Measurements from ENCODE around the gene KNCN.

Gene KNCN

DNA sequence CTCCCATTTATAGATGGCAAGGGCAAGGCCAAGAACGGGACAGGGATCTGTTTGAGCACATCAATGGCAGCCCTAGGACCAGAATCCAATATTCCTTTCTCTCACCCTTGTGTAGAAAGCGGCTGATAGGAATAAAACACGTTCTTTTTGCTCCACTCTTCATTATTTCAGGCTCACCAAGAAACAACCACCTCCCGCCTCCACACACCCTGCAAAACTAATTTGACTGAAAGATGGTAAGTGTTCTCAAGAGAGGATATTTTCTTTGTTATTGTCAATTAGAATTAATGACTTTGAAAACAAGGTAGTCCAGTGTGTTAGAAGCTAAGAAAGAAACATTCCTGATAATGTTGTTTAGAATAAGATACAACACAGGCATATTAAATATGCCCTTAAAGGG lies 11.9 kb upstream of the KNCN start:
- no peak for DNase-seq

DNA sequence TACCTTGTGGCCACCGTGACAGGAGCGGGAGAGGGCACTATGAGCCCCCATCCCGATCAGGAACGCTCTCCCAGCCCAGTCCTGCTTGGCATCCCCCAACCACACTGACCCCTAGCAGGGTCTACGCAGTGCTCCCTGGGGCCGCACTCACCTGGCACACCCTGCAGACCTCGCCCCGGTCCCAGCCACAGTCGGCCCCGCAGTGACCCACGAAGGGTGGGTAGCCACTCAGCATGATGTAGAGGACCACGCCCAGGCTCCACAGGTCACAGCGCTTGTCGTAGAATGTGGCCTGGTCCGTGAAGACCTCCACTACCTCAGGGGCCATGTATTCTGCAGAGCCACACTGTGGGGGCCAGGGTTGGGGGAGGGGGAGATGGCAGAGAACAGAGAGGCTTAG lies 11.1 kb upstream of the KNCN start:
- no peak for DNase-seq

DNA sequence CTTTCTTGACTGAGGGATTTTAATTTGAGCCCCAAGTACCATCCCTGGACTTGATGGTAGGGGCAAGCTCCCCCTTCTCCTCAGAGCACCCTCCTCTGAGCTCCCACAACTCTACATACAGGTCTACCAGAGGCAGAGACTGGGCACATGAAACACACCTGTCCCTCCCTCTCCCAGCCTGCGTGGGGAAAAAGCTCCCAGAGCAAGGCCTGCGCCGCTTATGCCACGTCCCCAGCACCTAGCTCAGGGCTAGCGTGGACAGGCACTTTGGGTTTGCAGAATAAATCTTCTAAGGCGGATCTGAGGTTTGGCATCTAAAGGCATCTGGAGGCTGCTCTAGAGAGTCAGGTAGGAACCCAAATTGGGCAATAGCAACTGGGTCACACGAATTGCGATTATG lies 7.5 kb upstream of the KNCN start:
- no peak for DNase-seq

DNA sequence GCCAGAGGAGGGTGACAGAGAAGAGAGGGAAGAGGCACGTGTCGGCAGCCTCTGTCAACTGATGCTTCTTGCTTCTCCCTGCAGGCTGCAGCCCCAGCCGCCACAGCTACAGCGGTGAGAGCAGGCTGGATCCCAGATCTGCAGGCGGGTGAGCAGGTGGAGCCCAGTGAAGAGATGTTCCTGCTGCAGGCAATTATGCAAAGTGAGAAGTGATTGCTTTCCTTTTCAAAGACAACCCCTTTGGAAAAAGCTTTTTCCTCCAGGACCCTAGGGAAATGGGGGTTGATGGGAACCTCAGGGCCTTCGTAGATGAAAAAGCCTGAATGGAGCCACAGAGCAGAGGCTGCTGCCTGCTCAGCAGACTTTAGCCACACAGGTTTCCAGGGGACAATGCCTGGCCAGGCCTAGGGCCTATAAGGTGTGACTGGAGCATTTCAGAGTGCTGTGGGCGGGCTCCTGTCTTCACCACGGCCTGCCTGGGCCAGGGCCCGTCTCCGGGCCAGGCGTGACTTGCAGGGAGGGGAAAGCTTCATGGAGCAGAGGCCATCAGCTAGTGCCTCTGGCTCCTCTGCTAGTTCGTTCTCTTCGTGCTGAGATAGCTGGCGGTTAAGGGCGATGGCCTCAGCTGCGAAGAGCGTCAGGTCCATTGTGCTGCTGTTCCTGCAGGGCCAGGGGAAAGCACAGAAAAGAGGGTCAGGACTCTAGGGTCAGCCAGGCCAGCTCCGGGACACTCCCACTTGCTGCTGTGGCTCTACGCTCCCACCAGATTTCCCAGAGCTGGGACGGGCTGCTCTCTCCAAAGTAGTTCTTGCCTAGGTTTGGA lies 6.9 kb upstream of the KNCN start:
- DNase-seq = no peak

DNA sequence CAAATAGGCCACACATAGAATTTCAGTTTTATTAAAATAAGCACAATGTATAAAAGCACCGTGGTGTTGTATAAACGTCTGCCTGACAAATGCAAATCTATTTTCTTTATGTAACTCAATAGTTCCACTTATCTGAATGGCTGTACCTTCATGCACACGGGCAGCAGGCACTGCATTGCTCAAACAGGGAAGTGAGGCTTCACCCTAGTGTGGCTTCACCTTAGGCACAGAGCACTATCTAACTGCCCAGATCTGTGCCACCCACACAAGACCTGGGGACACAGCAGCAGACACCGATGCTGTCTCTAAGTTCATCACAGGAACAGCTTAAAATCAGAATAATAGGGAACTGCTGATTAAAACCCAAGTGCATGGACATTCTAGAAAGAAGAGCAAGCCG lies 6.0 kb upstream of the KNCN start:
- DNase-seq = no peak

DNA sequence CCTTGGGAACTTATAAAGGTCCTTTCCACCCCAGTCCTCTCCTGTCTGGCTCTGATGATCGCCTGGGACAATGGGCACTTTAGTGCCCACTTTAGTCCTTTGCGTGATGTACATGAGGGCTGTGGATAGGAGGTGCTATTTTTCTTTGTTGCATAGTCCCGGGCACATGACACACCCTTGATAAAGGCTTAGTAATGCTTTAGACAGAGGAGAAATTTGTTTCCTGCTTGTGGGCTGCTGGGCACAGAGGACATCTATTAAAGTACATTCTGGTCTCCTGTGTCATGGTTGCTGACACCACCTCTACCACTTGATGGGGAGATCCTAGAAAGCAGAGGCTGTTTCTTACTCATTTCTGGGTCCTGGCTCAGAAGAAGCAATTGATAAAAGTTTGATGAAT lies 5.4 kb upstream of the KNCN start:
- peak; percentile 29 for DNase-seq

DNA sequence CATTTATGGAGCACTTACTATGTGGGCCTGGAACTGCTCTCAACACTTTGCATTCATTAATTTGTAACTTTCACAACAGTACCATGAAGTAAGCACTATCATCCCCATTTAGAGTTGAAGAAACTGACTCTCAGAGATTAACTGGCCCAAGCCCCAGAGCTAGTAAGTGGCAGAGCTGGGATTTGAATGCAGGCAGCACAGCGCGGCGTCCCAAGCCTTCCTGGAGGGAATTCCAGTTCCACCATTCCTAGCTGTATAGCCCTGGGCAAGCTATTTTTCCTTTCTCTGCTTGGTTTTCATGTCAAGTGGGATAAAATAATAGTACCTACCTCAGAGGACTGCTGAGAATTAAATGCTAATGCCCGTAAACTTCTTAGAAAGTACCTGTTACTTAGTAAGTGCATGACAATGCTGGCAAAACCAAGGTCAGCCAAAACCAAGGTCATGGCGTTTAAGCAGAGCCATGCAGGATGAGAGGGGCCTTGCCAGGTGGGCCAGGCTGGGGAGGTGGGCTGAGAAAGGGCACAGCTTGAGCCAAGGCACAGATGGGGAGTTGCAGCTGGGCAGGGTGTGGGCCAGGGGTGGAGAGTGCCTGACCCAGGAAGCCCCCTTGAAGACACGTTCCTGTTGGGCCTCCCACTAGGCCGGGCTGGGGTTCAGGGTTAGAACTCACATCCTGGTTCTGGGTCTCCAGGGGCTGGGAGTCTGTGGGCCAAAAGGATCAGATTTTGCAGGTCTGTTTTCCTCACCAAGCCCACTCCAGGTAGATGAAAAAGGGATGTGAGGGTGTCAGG lies 4.6 kb upstream of the KNCN start:
- no peak for DNase-seq

DNA sequence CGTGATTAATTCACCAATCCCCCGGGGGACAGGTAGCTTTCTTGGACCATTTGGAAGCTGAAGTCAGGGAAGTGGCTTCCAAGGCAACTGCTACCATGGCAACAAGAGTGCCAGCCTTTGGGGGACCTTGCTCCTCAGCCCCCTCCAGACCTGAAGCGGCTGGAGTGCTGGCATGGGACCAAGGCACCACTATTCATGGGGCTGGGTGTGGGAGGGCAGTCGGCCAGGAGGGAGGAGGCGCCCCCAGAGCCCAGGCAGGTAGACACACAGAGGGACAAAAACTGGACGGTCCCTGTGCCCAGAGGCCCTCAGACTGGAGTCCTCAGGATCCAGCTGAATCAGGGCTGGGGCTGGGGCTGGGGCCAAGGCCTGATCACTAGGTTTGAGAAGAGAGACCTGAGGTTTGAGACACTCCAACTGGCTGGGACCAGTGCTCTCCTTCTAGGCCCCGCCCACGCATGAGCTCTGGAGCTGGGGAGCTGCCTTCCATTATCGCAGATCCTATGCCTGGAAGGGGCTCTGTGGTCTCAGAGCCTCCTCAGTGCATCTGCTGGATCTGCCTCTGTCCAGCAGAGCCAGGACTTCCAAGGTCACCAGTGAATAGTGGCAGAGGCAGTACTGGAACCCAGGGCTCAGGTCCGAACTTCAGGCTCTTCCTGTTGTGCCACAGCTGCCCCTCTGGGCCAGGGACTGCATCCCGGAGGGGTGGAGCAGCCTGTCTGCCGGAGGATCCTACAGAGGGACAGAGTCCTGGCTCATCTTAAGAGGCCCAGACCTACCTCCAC lies 3.3 kb upstream of the KNCN start:
- DNase-seq = no peak

DNA sequence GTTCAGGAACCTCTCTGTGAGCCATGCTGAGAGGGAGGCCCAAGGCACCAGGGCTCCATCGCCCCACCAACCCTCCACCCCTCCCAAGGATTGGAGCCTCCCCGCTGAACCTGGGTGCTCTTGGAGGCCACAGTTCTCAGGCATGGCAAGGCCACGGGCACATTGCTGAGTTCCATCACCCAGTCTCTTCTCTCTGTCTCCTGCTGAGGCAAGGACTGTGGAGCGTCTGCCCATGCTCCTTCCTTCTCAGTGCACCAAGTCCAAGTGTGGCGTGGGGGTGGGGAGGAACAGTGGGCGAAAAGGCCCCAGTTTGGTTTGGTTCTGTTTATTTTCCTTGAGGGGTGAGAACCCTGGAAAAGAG lies 2.8 kb upstream of the KNCN start:
- DNase-seq = no peak

DNA sequence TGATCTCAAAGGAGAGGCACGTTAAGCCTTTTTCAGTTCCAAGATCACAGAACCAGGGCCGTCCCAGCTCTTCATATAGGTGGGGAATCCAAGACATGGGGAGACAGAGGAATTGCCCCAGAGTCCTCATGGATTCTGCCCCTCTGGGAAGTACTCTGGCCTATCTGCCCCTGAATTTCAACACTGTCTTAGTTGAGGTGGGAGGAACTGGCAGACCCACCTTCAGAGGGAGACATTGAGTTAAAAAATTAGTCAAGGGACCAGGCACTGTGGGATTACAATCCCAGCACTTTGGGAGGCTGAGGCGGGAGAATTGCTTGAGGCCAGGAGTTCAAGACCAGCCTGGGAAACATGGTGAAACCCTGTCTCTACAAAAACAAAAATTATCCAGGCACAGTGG lies 2.1 kb upstream of the KNCN start:
- no peak for DNase-seq

DNA sequence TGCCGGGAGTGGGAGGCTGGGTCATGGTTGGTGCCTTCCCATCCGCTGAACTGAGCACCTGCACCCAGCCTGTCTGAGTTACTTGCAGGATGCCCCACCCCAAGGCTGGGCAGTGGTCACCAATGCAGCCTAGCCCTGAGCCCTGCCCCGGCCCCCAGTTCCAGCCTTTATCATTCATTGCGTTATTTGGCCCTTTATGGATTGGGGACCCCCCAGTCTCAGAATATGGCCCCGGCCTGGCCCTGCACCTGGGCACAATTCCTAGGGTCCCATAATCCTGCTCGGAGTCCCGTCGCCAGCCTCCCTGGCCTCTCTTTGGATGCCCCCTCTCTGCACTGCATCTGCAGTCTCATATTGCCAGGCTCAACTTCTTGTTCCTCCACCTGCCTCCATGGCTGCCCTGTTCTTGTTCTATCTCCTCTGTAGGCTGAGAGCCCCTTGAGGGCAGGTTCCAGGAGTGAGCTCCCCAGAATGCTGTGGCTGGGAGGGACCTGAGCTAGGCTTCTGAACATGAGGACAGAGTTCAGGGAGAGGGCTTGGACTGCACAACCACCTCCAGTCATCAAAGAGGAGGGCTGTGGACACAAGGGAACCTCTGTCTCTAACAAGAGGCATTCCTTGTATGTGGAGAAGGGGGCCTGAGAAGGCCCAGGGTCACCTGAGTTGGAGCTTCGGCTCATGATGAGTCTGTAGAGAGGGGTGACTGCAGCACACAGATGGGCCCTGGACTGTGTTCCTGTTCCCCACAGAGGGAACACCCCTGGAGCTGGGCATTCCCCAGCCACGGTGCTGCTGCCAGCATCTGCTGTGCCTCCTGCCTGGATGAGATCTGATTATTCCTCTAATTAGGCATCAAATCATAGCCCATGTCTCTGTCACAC lies 1.1 kb upstream of the KNCN start:
- DNase-seq = no peak

DNA sequence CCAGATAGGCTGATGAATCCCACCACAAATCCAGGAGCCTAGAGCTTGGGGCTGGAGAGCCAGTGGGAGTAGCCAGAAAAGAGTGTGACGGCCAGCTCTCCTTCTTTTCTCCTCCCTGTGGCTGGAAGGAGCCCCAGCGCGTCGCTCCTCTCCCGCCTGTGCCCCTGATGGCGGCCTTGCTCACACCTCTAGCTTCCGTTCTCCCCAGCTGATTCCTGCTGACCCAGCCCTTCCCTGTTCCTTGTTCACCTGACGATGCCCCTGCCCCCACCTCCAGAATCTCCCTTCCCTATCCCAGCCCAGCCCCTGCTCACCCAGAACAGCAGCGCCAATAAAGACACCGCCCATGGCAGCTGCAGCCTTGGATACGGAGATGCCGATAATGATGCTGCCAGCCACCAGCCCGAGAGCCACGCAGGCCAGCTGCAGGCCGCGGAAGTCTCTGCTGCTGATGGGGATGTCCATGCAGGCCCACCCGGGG lies 656 bp downstream of the KNCN start:
- no peak for DNase-seq

DNA sequence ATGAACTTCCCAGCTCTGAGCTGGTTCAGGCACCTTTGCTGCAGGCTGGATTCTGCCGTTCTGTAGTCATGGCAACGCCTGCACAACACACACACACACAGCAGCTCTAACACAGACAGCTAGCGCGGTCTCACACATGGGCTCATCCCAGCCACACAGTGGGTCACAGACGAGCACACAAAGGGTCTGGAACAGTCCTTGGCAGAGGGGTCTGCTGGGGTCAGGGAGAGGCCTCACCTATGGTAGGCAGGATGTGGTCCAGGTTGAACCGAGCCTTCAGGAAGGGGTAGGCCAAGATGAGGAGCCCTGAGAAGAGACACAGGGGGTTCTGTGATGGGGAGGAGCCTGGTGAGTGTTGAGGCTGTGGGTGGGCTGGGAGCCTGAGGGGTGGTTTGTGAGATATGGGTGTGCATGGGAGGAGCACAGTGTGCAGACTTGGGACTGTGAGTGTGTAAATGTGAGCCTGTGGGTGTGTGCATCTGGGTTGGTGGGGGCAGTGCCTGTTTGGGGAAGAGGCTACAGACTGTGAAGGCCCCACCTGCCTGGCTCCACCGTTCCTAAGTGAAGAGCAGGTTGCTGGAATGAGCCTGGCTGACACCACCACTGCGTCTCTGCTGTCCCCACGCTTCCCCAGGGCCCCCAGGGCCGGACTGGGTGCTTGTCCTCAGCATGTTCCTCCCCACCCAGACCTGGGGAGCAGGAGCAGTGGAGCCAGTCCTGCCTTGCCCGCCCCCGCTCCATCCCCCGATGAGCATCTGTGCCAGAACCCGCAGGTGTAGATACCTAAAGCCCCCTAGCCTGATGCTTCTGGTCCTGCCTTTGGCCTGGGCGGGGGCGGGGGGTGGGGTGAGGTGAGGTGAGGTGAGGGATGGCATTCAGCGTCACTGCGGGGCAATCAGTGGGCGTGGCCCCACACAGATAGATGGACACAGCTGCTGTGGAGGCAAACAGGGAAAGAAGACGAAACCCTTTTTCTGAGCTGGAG lies 1.5 kb downstream of the KNCN start:
- peak; percentile 29 for DNase-seq

DNA sequence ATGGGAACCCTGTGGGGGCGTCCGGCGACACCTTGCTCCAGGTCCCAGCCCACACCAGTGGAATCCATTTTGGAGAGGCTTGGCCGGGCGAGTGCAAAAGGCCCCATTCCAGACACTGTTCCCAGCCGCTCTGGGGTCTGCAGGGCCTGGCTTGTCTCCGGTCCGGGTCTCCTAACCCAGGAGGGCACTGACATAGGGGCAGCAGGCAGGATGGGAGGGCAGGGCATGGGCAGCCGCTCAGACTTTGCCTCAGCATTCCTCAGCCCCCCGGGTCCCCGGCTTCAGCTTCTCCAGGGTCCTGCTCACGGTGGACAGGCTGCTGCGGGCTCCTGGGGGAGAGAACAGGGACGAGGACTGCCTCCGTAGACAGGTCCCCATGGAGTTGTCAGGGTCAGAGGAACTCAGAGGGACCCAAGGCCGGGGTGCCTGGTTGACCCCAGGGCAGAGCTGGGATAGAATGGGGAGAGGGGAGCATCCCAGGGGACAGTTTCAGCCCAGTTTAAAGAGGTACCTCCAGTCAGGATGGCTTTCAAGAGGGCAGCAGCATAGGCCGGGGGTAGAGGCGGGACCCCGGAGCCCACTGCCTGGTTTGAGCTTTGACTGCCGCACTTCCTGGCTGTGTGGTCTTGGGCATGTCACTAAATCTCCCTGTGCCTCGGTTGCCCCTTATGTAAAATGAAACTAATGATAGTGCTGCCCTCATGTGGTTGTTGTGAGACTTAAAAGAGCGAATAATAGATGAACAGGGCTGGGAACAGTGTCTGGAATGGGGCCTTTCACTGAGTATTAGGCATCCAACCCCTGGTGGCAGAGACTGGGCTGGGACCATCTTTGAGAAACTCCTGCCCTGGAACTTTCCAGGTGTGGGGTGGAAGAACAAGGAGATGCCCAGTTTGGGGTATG lies 3.7 kb downstream of the KNCN start:
- DNase-seq = peak; percentile 54

DNA sequence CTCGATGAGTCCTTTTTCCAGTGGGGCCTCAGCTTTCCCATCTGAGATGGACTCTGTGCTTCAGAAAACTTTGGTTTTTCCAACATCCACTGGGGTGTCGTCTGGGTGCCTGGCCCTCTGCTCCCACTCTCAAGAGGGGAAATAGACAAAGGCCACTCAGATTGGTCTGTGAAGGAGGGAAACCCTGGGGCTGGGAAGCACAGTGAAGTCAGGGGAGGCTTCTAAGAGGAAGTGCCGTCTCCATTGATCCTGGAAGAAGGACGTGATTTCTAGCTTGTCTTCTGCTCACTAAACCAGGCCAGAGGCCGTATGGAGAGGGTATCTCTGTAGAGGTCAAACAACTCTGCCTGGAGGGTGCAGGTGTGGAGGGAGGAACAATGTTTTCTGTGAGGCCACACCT lies 5.2 kb downstream of the KNCN start:
- no peak for DNase-seq

DNA sequence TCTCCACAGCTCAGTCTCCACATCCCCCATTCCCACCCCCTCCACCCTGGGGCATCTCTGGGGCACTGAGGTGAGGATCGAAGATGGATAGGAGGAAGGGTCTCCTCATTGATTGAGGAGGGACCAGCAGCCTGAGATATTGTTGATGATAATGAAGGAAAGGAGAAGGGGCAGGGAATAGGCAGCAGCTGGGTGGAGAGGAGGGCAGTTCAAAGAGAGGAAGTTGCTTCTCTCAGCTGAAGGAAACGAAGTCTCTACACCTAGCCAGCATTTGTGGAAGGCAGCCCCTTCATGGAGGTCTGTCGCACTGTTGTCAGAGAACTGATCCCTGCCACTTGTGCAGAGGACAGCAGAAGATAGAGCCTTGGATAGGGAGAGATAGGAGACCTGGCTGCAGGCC lies 5.7 kb downstream of the KNCN start:
- no peak for DNase-seq

DNA sequence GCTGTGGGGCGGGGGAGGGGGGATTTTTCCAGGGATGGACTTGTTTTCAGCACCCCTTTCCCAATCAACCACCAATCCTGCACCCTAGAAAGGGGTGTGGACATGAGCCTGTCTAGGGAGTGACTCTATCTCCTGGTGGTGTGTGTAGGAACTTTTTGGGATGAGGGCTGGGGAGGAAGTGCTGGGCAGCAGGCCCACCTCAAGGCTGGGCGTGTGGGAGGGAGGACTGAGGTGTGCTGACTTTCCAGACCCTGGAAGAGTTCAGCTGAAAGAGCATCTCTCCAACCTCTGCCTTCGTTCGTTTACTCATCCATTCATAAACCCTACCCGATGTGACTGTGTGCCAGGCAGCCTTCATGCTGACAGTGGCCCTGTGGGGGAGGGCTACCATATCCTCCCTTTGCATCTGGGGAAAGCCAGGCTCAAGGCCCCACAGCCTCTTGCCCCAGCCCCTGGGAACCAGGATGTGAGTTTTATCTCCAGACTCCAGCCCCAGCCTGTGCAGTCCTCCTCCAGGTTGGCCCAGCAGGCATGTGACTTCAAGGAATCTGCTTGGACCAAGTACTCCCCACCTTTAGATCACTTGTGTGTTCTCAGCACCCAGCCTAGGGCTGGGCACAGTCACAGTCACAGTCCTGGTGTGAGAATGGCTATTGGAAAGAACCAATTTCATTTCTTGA lies 6.7 kb downstream of the KNCN start:
- DNase-seq = no peak

DNA sequence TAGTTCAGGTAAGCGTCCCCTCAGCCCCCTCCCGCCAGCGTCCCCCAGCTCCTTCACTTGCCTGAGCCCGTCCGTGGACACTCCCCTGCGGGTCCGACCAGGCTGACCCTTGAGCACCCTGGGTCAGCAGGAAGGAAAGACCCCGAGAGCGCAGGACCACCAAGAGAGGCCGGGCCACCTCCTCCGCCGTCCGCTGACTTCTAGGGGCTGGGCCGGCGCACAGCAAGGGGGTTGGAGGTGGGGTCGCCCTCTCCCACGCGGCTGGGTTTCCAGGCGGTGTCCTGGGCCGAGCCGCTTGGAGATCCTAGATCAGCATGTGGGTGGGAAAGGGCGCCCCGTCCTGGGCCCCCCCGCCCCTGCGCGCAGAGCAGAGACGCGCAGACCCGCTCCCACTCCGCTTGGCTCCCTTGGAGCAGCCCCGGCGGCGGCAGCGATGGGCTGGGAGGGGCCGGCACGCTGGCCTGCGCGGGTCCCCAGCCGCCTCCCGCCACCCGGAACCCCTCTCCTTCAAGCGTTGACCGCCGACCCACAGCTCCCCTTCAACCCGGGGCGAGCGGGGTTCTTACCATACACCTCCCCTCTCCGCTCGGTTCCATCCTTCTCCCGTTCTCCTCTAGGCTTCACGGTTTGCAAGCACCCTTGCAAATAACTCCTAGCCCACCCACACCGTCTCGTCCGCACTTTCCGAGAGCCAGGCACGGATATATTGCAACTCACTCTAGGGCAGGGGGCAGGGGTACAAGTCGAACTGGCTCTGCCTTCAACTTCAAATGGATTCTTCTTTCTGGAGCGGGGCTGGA lies 7.5 kb downstream of the KNCN start:
- DNase-seq = no peak

DNA sequence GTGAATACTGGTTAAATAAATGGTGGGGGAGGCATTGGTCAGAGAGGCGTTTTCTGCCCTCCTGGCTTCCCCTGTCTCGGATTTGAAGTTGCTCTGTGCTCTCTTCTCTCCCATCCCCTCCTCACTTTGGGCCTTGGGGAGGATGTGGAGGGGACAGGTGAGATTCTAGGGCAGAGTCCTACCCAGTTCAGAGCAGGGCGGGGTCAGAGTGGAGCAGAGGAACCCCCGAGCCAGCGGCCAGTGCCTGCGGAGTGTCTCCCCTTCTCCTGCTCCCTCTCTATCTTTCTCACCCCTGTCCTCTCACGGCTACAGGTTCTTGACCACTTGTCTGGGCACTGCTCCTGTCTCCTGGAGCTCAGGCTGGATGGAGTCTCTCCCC lies 8.1 kb downstream of the KNCN start:
- no peak for DNase-seq
